ENCODE measurements around the gene SPEF1.

DNA sequence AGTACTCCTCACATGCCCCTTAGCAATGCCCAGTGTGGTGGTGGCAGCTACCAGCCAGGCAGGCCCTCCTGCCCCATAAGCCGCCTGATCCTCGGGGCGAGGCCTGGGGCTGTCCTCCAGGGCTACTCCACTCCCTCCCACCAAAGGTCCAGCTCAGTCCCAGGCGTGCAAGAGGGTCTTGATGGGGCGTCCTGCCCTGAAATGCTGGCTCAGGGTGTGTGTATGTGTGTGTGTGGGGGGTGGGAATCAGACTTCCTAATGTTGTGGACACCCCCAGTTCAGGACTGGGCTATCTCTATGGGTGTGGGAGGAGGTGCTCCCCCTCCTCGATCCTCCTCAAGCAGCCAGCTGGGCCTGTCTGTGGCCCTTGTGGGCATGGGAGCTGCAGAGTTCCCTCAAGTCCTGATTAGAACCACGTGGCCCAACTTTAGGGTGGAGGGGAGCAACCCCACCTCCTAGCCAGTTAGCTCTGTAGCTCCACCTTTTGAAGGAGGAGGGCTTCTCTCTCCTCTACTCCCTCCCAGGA is 41.3 kb downstream of the SPEF1 start:
- TF ChIP-seq CTCF (IDR thresholded peaks at IDR 0.05; ENCODE audit: low read depth, low read length, poor library complexity, severe bottlenecking) (no peak), EZH2phosphoT487 (IDR thresholded peaks at IDR 0.05; ENCODE audit: borderline replicate concordance, low read length) (no peak)

Measured in DOHH2 (cell line).